ENCODE data around the gene MPRIP. TPM values are rescaled to one million over a fixed set of nuclear protein-coding genes. Genes with fewer than 3 reads are reported as not detected.
A peak's percentile ranks its signal among the peaks of the same experiment; 100 is the strongest.

The MPRIP gene
- total and polyA plus RNA-seq, 7 donors = 43.2 to 113 (median 77.4) TPM

GRCh38 chr17:17025621-17026020 lies 16.6 kb upstream of the MPRIP start:
- intact Hi-C loops (cut with DNase I) = no loop called here
- 80 to 82% methylated on average over 5 of the region's 5 CpGs for WGBS, 2 donors

GRCh38 chr17:17026163-17026562 lies 16.1 kb upstream of the MPRIP start:
- Histone ChIP-seq H3K4me1 (no peaks in the 10 kb centered on the region), H3K4me3 (no peak overlapping the region), H3K36me3 (no peaks in the 10 kb centered on the region), H3K9me3 (no peaks in the 10 kb centered on the region), H3K27me3 (no peaks in the 10 kb centered on the region), H3K27ac (no peak overlapping the region)
- 87 to 89% methylated on average over 9 of the region's 9 CpGs for WGBS, 2 donors
- TF ChIP-seq POLR2A (IDR thresholded peaks at IDR 0.05) (no peak), CTCF (IDR thresholded peaks at IDR 0.05) (no peak), POLR2AphosphoS5 (IDR thresholded peaks at IDR 0.05) (no peak)
- no peak for DNase-seq
- intact Hi-C loops (cut with DNase I) = no loop called here

More at GRCh38 chr17:17025621-17026020, 16.6 kb upstream of the MPRIP start:
- TF ChIP-seq CTCF (IDR thresholded peaks at IDR 0.05) (no peak), POLR2AphosphoS5 (IDR thresholded peaks at IDR 0.05) (no peak)
- Histone ChIP-seq H3K9me3 (no peaks in the 10 kb centered on the region), H3K4me1 (no peaks in the 10 kb centered on the region), H3K4me3 (no peak overlapping the region), H3K27me3 (no peaks in the 10 kb centered on the region), H3K27ac (no peak overlapping the region), H3K36me3 (no peaks in the 10 kb centered on the region)
- no peak for DNase-seq

- 57 to 80% methylated on average over 10 of the region's 10 CpGs for WGBS, 2 donors
- TF ChIP-seq CTCF (IDR thresholded peaks at IDR 0.05) = no peak
- TF ChIP-seq EP300 (IDR thresholded peaks at IDR 0.05) = no peak
- no peak for TF ChIP-seq POLR2A (IDR thresholded peaks at IDR 0.05)
- no peak for TF ChIP-seq POLR2AphosphoS5 (IDR thresholded peaks at IDR 0.05)
These were observed 14.7 kb upstream of the MPRIP start for GRCh38 chr17:17027442-17028058.

GRCh38 chr17:17028059-17028877 lies 14.0 kb upstream of the MPRIP start:
- DNase-seq = peak; percentile 75
- no peak overlapping the region for H3K27ac ChIP-seq
- no peaks in the 10 kb centered on the region for H3K36me3 ChIP-seq
- H3K9me3 ChIP-seq = no peaks in the 10 kb centered on the region
- peaks cover 0 to 10% (median 4%) of the 10 kb centered on the region in 4 donors for H3K4me1 ChIP-seq
- TF ChIP-seq CTCF (IDR thresholded peaks at IDR 0.05) (no peak), POLR2A (IDR thresholded peaks at IDR 0.05) (no peak), POLR2AphosphoS5 (IDR thresholded peaks at IDR 0.05) (no peak), EP300 (IDR thresholded peaks at IDR 0.05) (no peak)
- no peak overlapping the region for H3K4me3 ChIP-seq
- 21 to 65% methylated on average over 12 of the region's 12 CpGs for WGBS, 2 donors
- no peaks in the 10 kb centered on the region for H3K27me3 ChIP-seq
- intact Hi-C loops (cut with DNase I) = no loop called here

More at GRCh38 chr17:17027442-17028058, 14.7 kb upstream of the MPRIP start:
- Histone ChIP-seq H3K4me1 (peaks cover 0 to 10% (median 4%) of the 10 kb centered on the region in 4 donors), H3K27me3 (no peaks in the 10 kb centered on the region), H3K9me3 (no peaks in the 10 kb centered on the region), H3K36me3 (no peaks in the 10 kb centered on the region), H3K27ac (no peak overlapping the region), H3K4me3 (no peak overlapping the region)
- intact Hi-C loops (cut with DNase I) = no loop called here
- no peak for DNase-seq

Data from sigmoid colon (tissue), 7 donors.